Vagina (tissue), 2 donors: ENCODE data around the gene SAMD4A. TPM values are rescaled to one million over a fixed set of nuclear protein-coding genes. Genes with fewer than 3 reads are reported as not detected.
A peak's percentile ranks its signal among the peaks of the same experiment; 100 is the strongest.

Experiments
- DNase-seq, 2 donors: peaks; one replicate each; pipeline ENCODE4 v3.0.0-alpha.2; 2017; ENCODE audit errors: extremely low spot score in 2 of 2
- H3K27ac ChIP-seq: fragments of 200-600 bp; sonication (generic); one replicate; pipeline ENCODE4 v1.5.1; 2019
- H3K27me3 ChIP-seq: fragments of 200-600 bp; sonication (generic); one replicate; pipeline ENCODE4 v1.5.1; 2019
- H3K36me3 ChIP-seq, 2 donors: fragments of 200-600 bp; sonication (generic); one replicate each; pipeline ENCODE4 v1.5.1; 2017 to 2019
- H3K4me1 ChIP-seq: fragments of 200-600 bp; sonication (generic); one replicate; pipeline ENCODE4 v1.5.1; 2019
- H3K4me3 ChIP-seq, 2 donors: fragments of 200-600 bp; sonication (generic); 1 replicate in 1 of 2; 2 replicates in 1 of 2; pipeline ENCODE4 v1.5.1; 2016 to 2019
- H3K9me3 ChIP-seq: fragments of 200-600 bp; sonication (generic); one replicate; pipeline ENCODE4 v1.5.1; 2019
- CTCF ChIP-seq, 3 experiments: fragments of 450-650 bp in 2 of 3; fragments of 200-600 bp in 1 of 3; sonication (generic) in 1 of 3; IDR thresholded peaks; one replicate each; pipeline ENCODE4 v1.5.1; 2017 to 2019; ENCODE audit warnings: antibody characterized with exemption in 3 of 3, mild to moderate bottlenecking in 2 of 3, moderate library complexity in 2 of 3
- POLR2A ChIP-seq, 2 donors: fragments of 450-650 bp; IDR thresholded peaks; one replicate each; pipeline ENCODE4 v1.6.1; 2017; ENCODE audit warnings: antibody characterized with exemption in 2 of 2, mild to moderate bottlenecking in 2 of 2, moderate library complexity in 2 of 2
- POLR2AphosphoS5 ChIP-seq, 2 donors: sonication (generic); formaldehyde crosslinking; IDR thresholded peaks; one replicate each; pipeline ENCODE4 v1.9.0; 2017; ENCODE audit warnings: antibody characterized with exemption in 2 of 2, mild to moderate bottlenecking in 2 of 2, low read depth in 1 of 2; ENCODE audit not compliant: insufficient read depth in 1 of 2
- intact Hi-C: fragments of 100-400 bp; cut with DNase I; formaldehyde crosslinking; loops from one replicate; pipeline ENCODE4 v1.15.1; 2023
- total RNA-seq: library from RNA; depleted of rRNA; stranded (reverse); fragments of >200 nt; gene quantifications from one replicate; pipeline ENCODE4 v1.2.3, GENCODE V29; 2016

SAMD4A gene
- total RNA-seq, 1 donor from 2014 or later, result 43.0 TPM

- no peaks in the 10 kb centered on the region for H3K27me3 ChIP-seq
- no peaks in the 10 kb centered on the region for H3K9me3 ChIP-seq
- no peaks in the 10 kb centered on the region for H3K36me3 ChIP-seq
- no peak overlapping the region for H3K4me3 ChIP-seq
- peaks cover 25% of the 10 kb centered on the region for H3K4me1 ChIP-seq
- DNase-seq, result no peak
- H3K27ac ChIP-seq, result no peak overlapping the region
- no peak for TF ChIP-seq CTCF (IDR thresholded peaks at IDR 0.05)
- TF ChIP-seq POLR2A (IDR thresholded peaks at IDR 0.05), result no peak
- TF ChIP-seq POLR2AphosphoS5 (IDR thresholded peaks at IDR 0.05; ENCODE audit: insufficient read depth in 1 of 2, low read depth in 1 of 2), result no peak
- intact Hi-C loops, result no loop called here
Observed at GRCh38 chr14:54697001-54697400, 130.1 kb downstream of the SAMD4A start.

DNA sequence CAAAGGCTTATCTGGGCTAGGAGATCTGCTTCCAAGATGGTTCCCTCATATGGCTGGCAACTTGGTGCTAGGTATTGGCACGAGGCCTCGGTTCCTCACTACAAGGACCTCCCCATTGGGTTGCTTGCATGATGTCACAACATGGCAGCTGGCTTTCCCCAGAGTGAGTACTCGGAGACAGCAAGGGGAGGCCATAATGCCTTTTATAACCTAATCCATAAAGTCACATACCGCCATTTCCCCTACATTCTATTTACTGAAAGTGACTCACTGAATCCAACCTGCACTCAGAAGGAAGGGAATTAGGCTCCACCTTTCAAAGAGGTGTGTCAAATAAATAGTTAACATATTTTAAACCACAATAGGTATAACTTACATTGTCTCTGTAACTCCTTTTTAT lies 130.9 kb downstream of the SAMD4A start:
- H3K36me3 ChIP-seq, result no peaks in the 10 kb centered on the region
- DNase-seq, result no peak
- H3K4me1 ChIP-seq, result peaks cover 20% of the 10 kb centered on the region
- no peak overlapping the region for H3K27ac ChIP-seq
- no peaks in the 10 kb centered on the region for H3K27me3 ChIP-seq
- intact Hi-C loops, result no loop called here
- TF ChIP-seq POLR2A (IDR thresholded peaks at IDR 0.05), result no peak
- TF ChIP-seq POLR2AphosphoS5 (IDR thresholded peaks at IDR 0.05; ENCODE audit: insufficient read depth in 1 of 2, low read depth in 1 of 2), result no peak
- no peak for TF ChIP-seq CTCF (IDR thresholded peaks at IDR 0.05)
- no peak overlapping the region for H3K4me3 ChIP-seq
- H3K9me3 ChIP-seq, result no peaks in the 10 kb centered on the region

- Histone ChIP-seq H3K4me3 (no peak overlapping the region), H3K9me3 (no peaks in the 10 kb centered on the region), H3K27ac (peak overlapping the region; percentile 17), H3K36me3 (no peaks in the 10 kb centered on the region), H3K4me1 (peaks cover 20% of the 10 kb centered on the region), H3K27me3 (no peaks in the 10 kb centered on the region)
- no peak for DNase-seq
- TF ChIP-seq CTCF (IDR thresholded peaks at IDR 0.05) (no peak), POLR2AphosphoS5 (IDR thresholded peaks at IDR 0.05; ENCODE audit: insufficient read depth in 1 of 2, low read depth in 1 of 2) (no peak), POLR2A (IDR thresholded peaks at IDR 0.05) (no peak)
- intact Hi-C loops, result no loop called here
Observed at GRCh38 chr14:54698501-54698900, 131.6 kb downstream of the SAMD4A start.

DNA sequence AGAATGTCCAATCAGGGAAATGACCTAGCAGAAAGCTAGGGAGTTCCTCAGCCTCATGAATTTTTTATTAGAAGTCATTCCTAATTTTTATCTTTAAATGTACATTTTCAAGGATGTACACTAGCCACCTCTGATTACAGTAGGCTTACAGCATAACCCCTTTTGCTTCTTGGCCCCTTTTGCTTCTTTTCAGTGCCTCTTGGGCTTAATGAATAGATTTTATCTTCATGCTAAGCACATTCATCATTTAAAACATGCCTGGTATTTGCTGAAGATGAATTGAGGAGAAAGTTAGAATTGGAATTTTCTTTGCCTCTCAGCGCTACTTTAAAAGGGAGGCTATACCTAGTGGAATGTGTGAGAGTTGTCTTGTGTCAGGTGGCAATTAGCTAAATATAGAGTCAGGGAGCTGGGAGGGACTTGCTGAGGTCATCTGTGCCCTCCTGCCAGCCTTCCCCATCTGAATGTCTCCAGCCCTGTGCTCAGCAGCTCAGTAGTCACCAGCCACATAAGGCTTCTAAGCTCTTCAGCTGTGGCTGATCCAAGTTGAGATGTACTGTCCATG lies 132.1 kb downstream of the SAMD4A start:
- intact Hi-C loops, result no loop called here
- Histone ChIP-seq H3K9me3 (no peaks in the 10 kb centered on the region), H3K4me3 (no peak overlapping the region), H3K4me1 (peaks cover 20% of the 10 kb centered on the region), H3K27me3 (no peaks in the 10 kb centered on the region), H3K36me3 (no peaks in the 10 kb centered on the region), H3K27ac (no peak overlapping the region)
- TF ChIP-seq POLR2A (IDR thresholded peaks at IDR 0.05), result peak in 1 of 2 donors; percentile 2
- no peak for TF ChIP-seq POLR2AphosphoS5 (IDR thresholded peaks at IDR 0.05; ENCODE audit: insufficient read depth in 1 of 2, low read depth in 1 of 2)
- no peak for DNase-seq

DNA sequence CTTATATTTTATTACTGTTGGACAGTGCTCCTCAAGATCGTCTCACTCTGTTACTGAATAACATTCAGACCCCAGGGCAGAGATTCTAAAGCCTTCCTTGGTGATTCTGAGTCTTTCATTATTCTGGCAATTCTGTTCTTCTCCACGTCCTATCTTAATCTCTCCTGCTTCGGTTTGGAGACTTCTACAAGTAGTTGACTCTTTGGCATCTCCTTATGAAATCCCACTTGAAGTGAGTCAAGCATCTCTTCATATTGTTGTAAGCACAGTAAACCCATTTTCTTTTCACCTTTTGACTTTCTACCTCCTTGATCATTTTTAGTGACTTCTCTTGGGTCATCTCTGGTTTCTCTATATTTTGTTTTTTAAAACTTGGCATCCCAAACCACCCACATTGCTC lies 132.8 kb downstream of the SAMD4A start:
- no peak overlapping the region for H3K4me3 ChIP-seq
- no peaks in the 10 kb centered on the region for H3K9me3 ChIP-seq
- intact Hi-C loops, result no loop called here
- H3K27me3 ChIP-seq, result no peaks in the 10 kb centered on the region
- H3K36me3 ChIP-seq, result no peaks in the 10 kb centered on the region
- TF ChIP-seq POLR2A (IDR thresholded peaks at IDR 0.05) (no peak), CTCF (IDR thresholded peaks at IDR 0.05) (no peak), POLR2AphosphoS5 (IDR thresholded peaks at IDR 0.05; ENCODE audit: insufficient read depth in 1 of 2, low read depth in 1 of 2) (no peak)
- DNase-seq, result no peak
- no peak overlapping the region for H3K27ac ChIP-seq
- H3K4me1 ChIP-seq, result peaks cover 20% of the 10 kb centered on the region
